Effector memory CD4-positive, alpha-beta T cell (primary cell): ENCODE results near the gene TEX48.

Experiments
- DNase-seq, 3 donors: peaks; one replicate each; pipeline ENCODE4 v3.0.0-alpha.2; 2020
- H3K27ac ChIP-seq: 2 replicates; pipeline ENCODE4 v1.7.0; 2013; ENCODE audit warnings: mild to moderate bottlenecking, low read length, moderate library complexity; ENCODE audit not compliant: insufficient read depth, poor library complexity, severe bottlenecking
- H3K27me3 ChIP-seq: replicated peaks from 2 replicates; pipeline ENCODE4 v1.7.0; 2013; ENCODE audit warnings: mild to moderate bottlenecking, low read length; ENCODE audit not compliant: insufficient read depth, control insufficient read depth, poor library complexity, severe bottlenecking
- H3K36me3 ChIP-seq: 2 replicates; pipeline ENCODE4 v1.7.0; 2013; ENCODE audit warnings: mild to moderate bottlenecking, low read length, moderate library complexity; ENCODE audit not compliant: control insufficient read depth, insufficient read depth
- H3K4me1 ChIP-seq: 2 replicates; pipeline ENCODE4 v1.7.0; 2013; ENCODE audit warnings: low read length, mild to moderate bottlenecking; ENCODE audit not compliant: control insufficient read depth, insufficient read depth, poor library complexity, severe bottlenecking
- H3K4me3 ChIP-seq: 2 replicates; pipeline ENCODE4 v1.7.0; 2013; ENCODE audit warnings: low read length, low read depth, mild to moderate bottlenecking; ENCODE audit not compliant: insufficient read depth, poor library complexity, severe bottlenecking
- H3K9me3 ChIP-seq: 2 replicates; pipeline ENCODE4 v1.7.0; 2013; ENCODE audit warnings: mild to moderate bottlenecking, low read length, moderate library complexity; ENCODE audit not compliant: control insufficient read depth

TEX48 gene

GRCh38 chr9:114655689-114656088 lies 26.3 kb downstream of the TEX48 start:
- H3K4me3 ChIP-seq, result no peak overlapping the region
- peaks cover 7% of the 10 kb centered on the region for H3K4me1 ChIP-seq
- H3K9me3 ChIP-seq, result no peaks in the 10 kb centered on the region
- no peaks in the 10 kb centered on the region for H3K36me3 ChIP-seq
- no peaks in the 10 kb centered on the region for H3K27me3 ChIP-seq
- no peak overlapping the region for H3K27ac ChIP-seq
- DNase-seq, result no peak

GRCh38 chr9:114653556-114654159 lies 28.3 kb downstream of the TEX48 start:
- Histone ChIP-seq H3K4me1 (peaks cover 7% of the 10 kb centered on the region), H3K27me3 (no peaks in the 10 kb centered on the region), H3K27ac (no peak overlapping the region), H3K4me3 (no peak overlapping the region), H3K36me3 (no peaks in the 10 kb centered on the region), H3K9me3 (no peaks in the 10 kb centered on the region)
- DNase-seq, result peak; percentile 55 to 69 (median 55)

DNA sequence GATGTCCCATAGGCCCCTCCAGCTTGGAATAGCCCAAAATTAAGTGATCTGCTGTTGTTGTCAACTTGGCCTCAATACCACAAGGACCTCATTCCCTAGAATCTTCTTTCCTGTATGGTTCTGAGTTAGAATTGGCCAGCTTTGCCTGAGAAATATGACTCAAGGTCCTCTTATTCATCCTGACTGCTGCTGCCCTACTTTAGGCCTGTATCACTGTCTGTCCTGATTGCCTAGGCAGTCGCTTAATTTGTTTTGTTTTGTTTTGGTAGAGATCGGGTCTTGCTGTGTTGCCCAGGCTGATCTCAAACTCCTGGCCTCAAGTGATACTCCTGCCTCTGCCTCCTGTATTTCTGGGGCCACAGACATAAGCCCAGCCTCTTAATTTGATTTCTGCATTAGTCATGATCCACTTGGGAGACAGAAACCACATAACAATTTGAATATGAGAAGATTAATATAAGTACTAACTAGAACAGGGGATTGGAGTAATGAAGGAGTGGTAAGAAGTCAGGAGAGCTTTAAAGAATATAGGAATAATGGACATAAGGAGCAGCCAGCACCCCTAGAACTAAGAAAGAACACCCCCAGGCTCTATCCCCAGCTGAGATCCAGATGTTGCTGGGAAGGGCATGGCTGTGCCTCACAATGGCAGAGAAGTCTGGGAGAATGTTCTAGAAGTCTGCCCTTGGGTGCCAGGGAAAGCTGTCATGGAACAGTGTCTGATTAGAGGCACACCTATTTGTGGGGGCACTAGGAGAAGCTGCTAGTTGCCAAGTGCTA lies 29.0 kb downstream of the TEX48 start:
- H3K4me1 ChIP-seq, result peaks cover 7% of the 10 kb centered on the region
- DNase-seq, result no peak
- no peaks in the 10 kb centered on the region for H3K9me3 ChIP-seq
- H3K36me3 ChIP-seq, result no peaks in the 10 kb centered on the region
- no peaks in the 10 kb centered on the region for H3K27me3 ChIP-seq
- no peak overlapping the region for H3K4me3 ChIP-seq
- H3K27ac ChIP-seq, result no peak overlapping the region

- DNase-seq, result no peak
- Histone ChIP-seq H3K9me3 (no peaks in the 10 kb centered on the region), H3K4me3 (no peak overlapping the region), H3K27me3 (no peaks in the 10 kb centered on the region), H3K36me3 (peaks cover 26% of the 10 kb centered on the region), H3K27ac (no peak overlapping the region), H3K4me1 (no peaks in the 10 kb centered on the region)
Measured at GRCh38 chr9:114643896-114644295, 38.1 kb downstream of the TEX48 start.

DNA sequence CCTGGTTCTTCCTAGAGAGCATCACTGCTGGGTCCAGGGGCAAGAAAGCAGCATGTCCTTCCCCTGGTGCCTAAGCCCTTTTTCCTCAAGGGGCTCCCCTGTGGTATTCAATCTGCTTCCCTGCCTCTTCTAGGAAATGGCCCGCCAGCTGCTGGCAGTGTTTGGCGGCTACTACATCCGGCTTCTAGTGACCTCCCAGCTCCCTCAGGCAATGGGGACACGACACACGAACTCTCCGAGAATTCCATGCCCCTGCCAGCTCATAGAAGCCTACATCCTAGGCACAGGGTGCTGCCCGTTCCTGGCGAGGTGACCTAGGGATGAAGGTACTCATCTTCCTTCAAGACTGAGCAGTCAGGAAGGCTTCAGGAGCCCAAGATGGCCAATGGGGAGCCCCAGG lies 39.0 kb downstream of the TEX48 start:
- Histone ChIP-seq H3K27ac (no peak overlapping the region), H3K36me3 (peaks cover 33% of the 10 kb centered on the region), H3K9me3 (no peaks in the 10 kb centered on the region), H3K4me1 (no peaks in the 10 kb centered on the region), H3K4me3 (no peak overlapping the region), H3K27me3 (no peaks in the 10 kb centered on the region)
- no peak for DNase-seq

GRCh38 chr9:114641967-114642366 lies 40.0 kb downstream of the TEX48 start:
- Histone ChIP-seq H3K4me3 (no peak overlapping the region), H3K27ac (no peak overlapping the region), H3K36me3 (peaks cover 33% of the 10 kb centered on the region), H3K4me1 (no peaks in the 10 kb centered on the region), H3K9me3 (no peaks in the 10 kb centered on the region), H3K27me3 (no peaks in the 10 kb centered on the region)
- no peak for DNase-seq

GRCh38 chr9:114638404-114638803 lies 43.6 kb downstream of the TEX48 start:
- Histone ChIP-seq H3K4me1 (no peaks in the 10 kb centered on the region), H3K4me3 (no peak overlapping the region), H3K27me3 (no peaks in the 10 kb centered on the region), H3K27ac (no peak overlapping the region), H3K36me3 (peaks cover 36% of the 10 kb centered on the region), H3K9me3 (no peaks in the 10 kb centered on the region)
- no peak for DNase-seq

DNA sequence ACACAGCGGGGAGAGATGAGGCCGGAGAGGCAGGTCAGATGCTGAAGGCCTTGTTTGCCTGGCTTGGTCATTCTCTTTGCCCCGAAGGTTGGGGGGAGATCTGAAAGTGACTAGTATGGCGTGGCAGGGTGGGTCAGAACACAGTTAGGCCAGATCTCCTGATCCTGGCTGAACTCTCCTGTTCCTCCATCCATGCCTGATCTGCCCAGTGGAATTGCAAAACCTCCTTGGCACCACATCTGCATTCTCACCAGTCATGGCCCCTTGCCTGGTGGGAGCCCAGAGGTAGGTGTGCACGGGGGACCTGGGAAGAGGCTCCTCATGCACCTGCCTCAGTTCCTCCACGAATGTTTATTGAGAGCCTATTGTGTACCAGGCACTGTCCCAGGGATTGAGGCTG lies 47.6 kb downstream of the TEX48 start:
- Histone ChIP-seq H3K27me3 (no peaks in the 10 kb centered on the region), H3K27ac (no peak overlapping the region), H3K9me3 (no peaks in the 10 kb centered on the region), H3K4me1 (no peaks in the 10 kb centered on the region), H3K4me3 (no peak overlapping the region), H3K36me3 (peaks cover 53% of the 10 kb centered on the region)
- no peak for DNase-seq

DNA sequence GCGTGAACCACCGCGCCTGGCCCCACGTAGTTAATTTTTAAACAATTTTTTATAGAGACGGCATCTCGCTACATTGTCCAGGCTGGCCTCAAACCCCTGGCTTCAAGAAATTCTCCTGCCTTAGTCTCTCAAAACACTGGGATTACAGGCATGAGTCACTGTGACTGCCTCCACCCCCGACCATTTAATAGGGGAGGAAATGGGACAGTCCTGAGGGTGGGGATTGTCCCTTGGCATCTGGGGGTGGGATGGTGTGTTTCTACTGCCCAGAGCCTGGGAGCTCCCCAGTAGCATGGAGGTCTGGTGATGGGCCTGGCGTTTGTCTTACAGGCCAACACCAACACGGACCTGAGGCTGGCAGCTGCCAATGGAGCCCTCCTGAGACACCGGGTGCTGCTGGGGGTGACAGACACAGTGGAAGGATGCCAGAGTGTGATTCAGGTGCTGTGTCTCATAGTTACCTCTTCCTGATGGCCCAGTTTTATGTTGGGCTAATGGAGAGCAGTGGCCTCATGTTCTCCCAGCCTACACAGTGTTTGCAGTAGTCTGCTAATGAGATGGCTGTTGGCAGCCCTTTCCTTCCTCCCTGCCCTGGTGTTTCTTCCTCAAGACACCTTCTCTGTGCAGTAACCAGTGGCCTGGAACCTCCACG lies 48.4 kb downstream of the TEX48 start:
- Histone ChIP-seq H3K4me1 (no peaks in the 10 kb centered on the region), H3K36me3 (peaks cover 53% of the 10 kb centered on the region)

DNA sequence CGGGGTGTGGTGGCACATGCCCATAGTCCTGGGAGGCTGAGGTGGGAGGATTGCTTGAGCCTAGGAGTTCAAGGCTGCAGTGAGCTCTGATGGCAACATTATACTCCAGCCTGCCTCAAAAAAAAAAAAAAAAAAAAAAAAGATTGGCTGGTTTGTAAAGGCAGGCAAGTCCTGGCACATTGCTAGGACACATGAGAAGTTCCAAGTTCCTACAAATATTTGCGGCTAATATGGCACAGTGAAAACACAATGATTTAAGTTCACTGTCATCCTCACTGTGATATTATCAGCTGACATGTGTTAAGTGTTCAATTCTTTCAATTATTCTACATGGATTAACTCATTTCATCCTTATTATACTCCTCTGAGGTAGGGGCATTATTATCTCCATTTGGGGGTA lies 50.8 kb downstream of the TEX48 start:
- Histone ChIP-seq H3K27me3 (no peaks in the 10 kb centered on the region), H3K9me3 (no peaks in the 10 kb centered on the region), H3K4me3 (no peak overlapping the region), H3K4me1 (no peaks in the 10 kb centered on the region), H3K27ac (no peak overlapping the region), H3K36me3 (peaks cover 46% of the 10 kb centered on the region)
- DNase-seq, result no peak

More for the DNA sequence above, 48.4 kb downstream of the TEX48 start:
- Histone ChIP-seq H3K27me3 (no peaks in the 10 kb centered on the region), H3K9me3 (no peaks in the 10 kb centered on the region), H3K4me3 (no peak overlapping the region), H3K27ac (no peak overlapping the region)
- no peak for DNase-seq
